ENCODE measurements around the gene GABRA5.
"Not testable (repeated sequence)": the region's sequence is repeated elsewhere in the genome, so short reads cannot be mapped to it uniquely, and the experiment has no call there.

Gene GABRA5

GRCh38 chr15:26877831-26878230 lies 11.0 kb downstream of the GABRA5 start:
- DNase-seq (ENCODE audit: low read depth in 2 of 2), result no peak

GRCh38 chr15:26879706-26880105 lies 12.8 kb downstream of the GABRA5 start:
- no peak for DNase-seq (ENCODE audit: low read depth in 2 of 2)

- no peak for DNase-seq (ENCODE audit: low read depth in 2 of 2)
These were observed 15.2 kb downstream of the GABRA5 start for GRCh38 chr15:26882112-26882511.

GRCh38 chr15:26882616-26883365 lies 15.9 kb downstream of the GABRA5 start:
- DNase-seq (ENCODE audit: low read depth in 2 of 2), result no peak

- DNase-seq (ENCODE audit: low read depth in 2 of 2), result no peak
These were observed 16.6 kb downstream of the GABRA5 start for GRCh38 chr15:26883466-26883865.

- DNase-seq (ENCODE audit: low read depth in 2 of 2), result no peak
These were observed 19.7 kb downstream of the GABRA5 start for GRCh38 chr15:26886566-26886965.

GRCh38 chr15:26887926-26888666 lies 21.2 kb downstream of the GABRA5 start:
- DNase-seq (ENCODE audit: low read depth in 2 of 2), result peak; percentile 22 to 24

- no peak for DNase-seq (ENCODE audit: low read depth in 2 of 2)
These were observed 21.9 kb downstream of the GABRA5 start for GRCh38 chr15:26888761-26889160.

- peak; percentile 42 to 46 for DNase-seq (ENCODE audit: low read depth in 2 of 2)
These were observed 22.5 kb downstream of the GABRA5 start for GRCh38 chr15:26889298-26889898.

- DNase-seq (ENCODE audit: low read depth in 2 of 2), result no peak
These were observed 23.6 kb downstream of the GABRA5 start for GRCh38 chr15:26890451-26890850.

- no peak for DNase-seq (ENCODE audit: low read depth in 2 of 2)
These were observed 24.1 kb downstream of the GABRA5 start for GRCh38 chr15:26890988-26891387.

GRCh38 chr15:26891448-26892181 lies 24.8 kb downstream of the GABRA5 start:
- peak; percentile 60 to 64 for DNase-seq (ENCODE audit: low read depth in 2 of 2)

GRCh38 chr15:26892182-26892518 lies 25.3 kb downstream of the GABRA5 start:
- DNase-seq (ENCODE audit: low read depth in 2 of 2), result no peak

- no peak for DNase-seq (ENCODE audit: low read depth in 2 of 2)
These were observed 25.8 kb downstream of the GABRA5 start for GRCh38 chr15:26892678-26893077.

GRCh38 chr15:26893351-26894065 lies 26.6 kb downstream of the GABRA5 start:
- DNase-seq (ENCODE audit: low read depth in 2 of 2), result no peak

GRCh38 chr15:26894181-26894580 lies 27.3 kb downstream of the GABRA5 start:
- no peak for DNase-seq (ENCODE audit: low read depth in 2 of 2)

- DNase-seq (ENCODE audit: low read depth in 2 of 2), result not testable (repeated sequence)
These were observed 28.5 kb downstream of the GABRA5 start for GRCh38 chr15:26895346-26895745.

GRCh38 chr15:26899658-26900057 lies 32.8 kb downstream of the GABRA5 start:
- DNase-seq (ENCODE audit: low read depth in 2 of 2), result no peak

GRCh38 chr15:26901041-26901440 lies 34.2 kb downstream of the GABRA5 start:
- DNase-seq (ENCODE audit: low read depth in 2 of 2), result no peak

GRCh38 chr15:26910715-26911114 lies 43.9 kb downstream of the GABRA5 start:
- no peak for DNase-seq (ENCODE audit: low read depth in 2 of 2)

- DNase-seq (ENCODE audit: low read depth in 2 of 2), result no peak
These were observed 54.6 kb downstream of the GABRA5 start for GRCh38 chr15:26921433-26921832.

- DNase-seq (ENCODE audit: low read depth in 2 of 2), result no peak
These were observed 59.2 kb downstream of the GABRA5 start for GRCh38 chr15:26926081-26926480.
